Left hindlimb (tissue), 1 donor: ENCODE data around the gene PCDHB10.
"Not testable (repeated sequence)": the region's sequence is repeated elsewhere in the genome, so short reads cannot be mapped to it uniquely, and the experiment has no call there.

Experiments used
- DNase-seq: peaks from one replicate; pipeline ENCODE4 v3.0.0-alpha.2; 2018

Gene PCDHB10

GRCh38 chr5:141192110-141192725 is at the start of gene PCDHB10:
TSS of gene PCDHB10 (plus strand) at chr5:141192353. CDS start at chr5:141192553, 200 bp downstream.
- DNase-seq: no peak

GRCh38 chr5:141149812-141150211 is 42.3 kb upstream of the PCDHB10 start, which contains the start of gene PCDHB6:
TSS of gene PCDHB6 (plus strand) at chr5:141150057. CDS start at chr5:141150258, 201 bp downstream.
- no peak for DNase-seq

DNA sequence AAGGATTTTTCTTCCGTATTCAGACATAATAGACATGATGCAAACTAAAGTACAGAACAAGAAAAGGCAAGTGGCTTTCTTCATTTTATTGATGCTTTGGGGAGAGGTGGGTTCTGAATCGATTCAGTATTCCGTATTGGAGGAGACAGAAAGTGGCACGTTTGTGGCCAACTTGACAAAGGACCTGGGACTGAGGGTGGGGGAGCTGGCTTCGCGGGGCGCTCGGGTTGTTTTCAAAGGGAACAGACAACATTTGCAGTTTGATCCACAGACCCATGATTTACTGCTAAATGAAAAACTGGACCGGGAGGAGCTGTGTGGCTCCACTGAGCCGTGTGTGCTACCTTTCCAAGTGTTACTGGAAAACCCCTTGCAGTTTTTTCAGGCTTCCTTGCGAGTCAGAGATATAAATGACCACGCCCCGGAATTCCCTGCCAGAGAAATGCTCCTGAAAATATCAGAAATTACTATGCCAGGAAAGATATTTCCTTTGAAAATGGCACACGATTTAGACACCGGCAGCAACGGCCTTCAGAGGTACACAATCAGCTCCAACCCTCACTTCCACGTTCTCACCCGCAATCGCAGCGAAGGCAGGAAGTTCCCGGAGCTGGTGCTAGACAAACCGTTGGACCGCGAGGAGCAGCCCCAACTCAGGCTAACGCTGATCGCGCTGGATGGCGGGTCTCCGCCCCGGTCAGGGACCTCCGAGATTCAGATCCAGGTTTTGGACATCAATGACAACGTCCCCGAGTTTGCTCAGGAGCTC is 41.7 kb upstream of the PCDHB10 start:
- no peak for DNase-seq

GRCh38 chr5:141150993-141151325 is 41.2 kb upstream of the PCDHB10 start:
- DNase-seq: no peak

DNA sequence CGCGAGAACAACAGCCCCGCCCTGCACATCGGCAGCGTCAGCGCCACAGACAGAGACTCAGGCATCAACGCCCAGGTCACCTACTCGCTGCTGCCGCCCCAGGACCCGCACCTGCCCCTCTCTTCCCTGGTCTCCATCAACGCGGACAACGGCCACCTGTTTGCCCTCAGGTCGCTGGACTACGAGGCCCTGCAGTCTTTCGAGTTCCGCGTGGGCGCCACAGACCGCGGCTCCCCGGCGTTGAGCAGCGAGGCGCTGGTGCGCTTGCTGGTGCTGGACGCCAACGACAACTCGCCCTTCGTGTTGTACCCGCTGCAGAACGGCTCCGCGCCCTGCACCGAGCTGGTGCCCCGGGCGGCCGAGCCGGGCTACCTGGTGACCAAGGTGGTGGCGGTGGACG is 40.5 kb upstream of the PCDHB10 start:
- DNase-seq: not testable (repeated sequence)

DNA sequence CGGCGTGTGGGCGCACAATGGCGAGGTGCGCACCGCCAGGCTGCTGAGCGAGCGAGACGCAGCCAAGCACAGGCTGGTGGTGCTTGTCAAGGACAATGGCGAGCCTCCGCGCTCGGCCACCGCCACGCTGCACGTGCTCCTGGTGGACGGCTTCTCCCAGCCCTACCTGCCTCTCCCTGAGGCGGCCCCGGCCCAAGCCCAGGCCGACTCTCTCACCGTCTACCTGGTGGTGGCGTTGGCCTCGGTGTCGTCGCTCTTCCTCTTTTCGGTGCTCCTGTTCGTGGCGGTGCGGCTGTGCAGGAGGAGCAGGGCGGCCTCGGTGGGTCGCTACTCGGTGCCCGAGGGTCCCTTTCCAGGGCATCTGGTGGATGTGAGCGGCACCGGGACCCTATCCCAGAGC is 40.1 kb upstream of the PCDHB10 start:
- DNase-seq: not testable (repeated sequence)

- DNase-seq: no peak
These were observed 36.4 kb upstream of the PCDHB10 start for GRCh38 chr5:141155540-141156374.

DNA sequence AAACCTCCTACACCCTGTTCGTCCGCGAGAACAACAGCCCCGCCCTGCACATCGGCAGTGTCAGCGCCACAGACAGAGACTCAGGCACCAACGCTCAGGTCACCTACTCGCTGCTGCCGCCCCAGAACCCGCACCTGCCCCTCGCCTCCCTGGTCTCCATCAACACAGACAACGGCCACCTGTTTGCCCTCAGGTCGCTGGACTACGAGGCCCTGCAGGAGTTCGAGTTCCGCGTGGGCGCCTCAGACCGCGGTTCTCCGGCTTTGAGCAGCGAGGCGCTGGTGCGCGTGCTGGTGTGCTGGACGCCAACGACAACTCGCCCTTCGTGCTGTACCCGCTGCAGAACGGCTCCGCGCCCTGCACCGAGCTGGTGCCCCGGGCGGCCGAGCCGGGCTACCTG is 34.8 kb upstream of the PCDHB10 start:
- DNase-seq: not testable (repeated sequence)

- not testable (repeated sequence) for DNase-seq
These were observed 34.3 kb upstream of the PCDHB10 start for GRCh38 chr5:141157901-141158300.

DNA sequence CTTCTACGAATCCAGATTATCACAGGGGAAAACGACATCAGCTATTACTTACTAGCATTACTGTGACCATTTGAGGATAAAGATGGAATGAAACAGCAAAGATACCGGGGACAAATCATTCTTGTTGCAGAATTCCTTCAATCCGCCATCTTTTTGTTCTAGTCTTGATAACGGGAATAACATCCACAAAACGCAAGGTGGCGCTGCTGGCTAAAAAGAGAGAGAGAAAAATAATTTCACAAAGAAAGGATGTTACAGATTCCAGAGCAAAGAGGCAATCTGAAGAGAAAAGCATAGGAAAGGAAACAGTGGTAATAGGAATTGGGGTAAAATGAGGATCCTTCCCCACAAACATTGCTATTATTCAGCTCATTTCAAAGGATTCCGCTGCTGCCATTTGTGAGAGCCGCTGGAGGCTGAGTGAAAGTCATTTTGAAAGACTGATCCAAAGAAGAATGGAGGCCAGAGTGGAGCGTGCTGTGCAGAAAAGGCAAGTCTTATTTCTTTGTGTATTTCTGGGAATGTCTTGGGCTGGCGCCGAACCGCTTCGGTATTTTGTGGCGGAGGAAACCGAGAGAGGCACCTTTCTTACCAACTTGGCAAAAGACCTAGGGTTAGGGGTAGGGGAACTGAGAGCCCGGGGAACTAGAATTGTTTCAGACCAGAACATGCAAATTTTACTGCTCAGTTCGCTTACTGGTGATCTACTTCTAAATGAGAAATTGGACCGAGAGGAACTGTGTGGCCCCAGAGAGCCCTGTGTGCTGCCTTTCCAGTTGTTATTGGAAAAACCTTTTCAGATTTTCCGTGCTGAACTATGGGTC is 19.6 kb upstream of the PCDHB10 start, which contains the start of gene PCDHB7:
Gene PCDHB7, plus strand, starts transcription at position 264 of the 824 bp plus-strand sequence. Its CDS starts 192 bp downstream, at position 456.
- no peak for DNase-seq

DNA sequence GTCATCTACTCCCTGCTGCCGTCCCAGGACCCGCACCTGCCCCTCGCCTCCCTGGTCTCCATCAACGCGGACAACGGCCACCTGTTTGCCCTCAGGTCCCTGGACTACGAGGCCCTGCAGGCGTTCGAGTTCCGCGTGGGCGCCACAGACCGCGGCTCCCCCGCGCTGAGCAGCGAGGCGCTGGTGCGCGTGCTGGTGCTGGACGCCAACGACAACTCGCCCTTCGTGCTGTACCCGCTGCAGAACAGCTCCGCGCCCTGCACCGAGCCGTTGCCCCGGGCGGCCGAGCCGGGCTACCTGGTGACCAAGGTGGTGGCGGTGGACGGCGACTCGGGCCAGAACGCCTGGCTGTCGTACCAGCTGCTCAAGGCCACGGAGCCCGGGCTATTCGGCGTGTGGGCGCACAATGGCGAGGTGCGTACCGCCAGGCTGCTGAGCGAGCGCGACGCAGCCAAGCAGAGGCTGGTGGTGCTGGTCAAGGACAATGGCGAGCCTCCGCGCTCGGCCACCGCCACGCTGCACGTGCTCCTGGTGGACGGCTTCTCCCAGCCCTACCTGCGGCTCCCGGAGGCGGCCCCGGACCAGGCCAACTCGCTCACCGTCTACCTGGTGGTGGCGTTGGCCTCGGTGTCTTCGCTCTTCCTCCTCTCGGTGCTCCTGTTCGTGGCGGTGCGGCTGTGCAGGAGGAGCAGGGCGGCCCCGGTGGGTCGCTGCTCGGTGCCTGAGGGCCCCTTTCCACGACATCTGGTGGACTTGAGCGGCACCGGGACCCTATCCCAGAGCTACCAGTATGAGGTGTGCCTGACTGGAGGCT is 17.7 kb upstream of the PCDHB10 start:
- not testable (repeated sequence) for DNase-seq

- no peak for DNase-seq
These were observed 16.2 kb upstream of the PCDHB10 start for GRCh38 chr5:141175933-141176332.

DNA sequence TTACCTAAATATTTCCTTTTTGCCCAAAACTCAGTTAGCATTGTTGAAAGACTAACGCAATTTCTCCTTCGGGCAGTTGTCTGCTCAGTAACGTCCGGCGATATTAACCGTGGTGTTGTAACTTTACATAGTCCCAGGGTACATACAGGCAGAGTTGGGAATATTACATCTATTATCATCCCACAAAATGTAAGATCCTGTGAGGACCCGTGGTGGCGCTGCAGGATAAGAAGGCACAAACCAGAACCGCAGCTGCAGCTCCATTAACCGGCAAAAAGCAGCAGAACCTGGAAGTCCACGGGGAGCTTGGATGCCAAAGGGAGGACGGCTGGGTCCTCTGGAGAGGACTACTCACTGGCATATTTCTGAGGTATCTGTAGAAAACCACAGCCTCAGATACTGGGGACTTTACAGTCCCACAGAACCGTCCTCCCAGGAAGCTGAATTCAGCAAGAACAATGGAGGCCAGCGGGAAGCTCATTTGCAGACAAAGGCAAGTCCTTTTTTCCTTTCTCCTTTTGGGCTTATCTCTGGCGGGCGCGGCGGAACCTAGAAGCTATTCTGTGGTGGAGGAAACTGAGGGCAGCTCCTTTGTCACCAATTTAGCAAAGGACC is 14.5 kb upstream of the PCDHB10 start, which contains the start of gene PCDHB8:
Gene PCDHB8, plus strand, starts transcription at position 214 of the 615 bp plus-strand sequence. Its CDS starts 245 bp downstream, at position 459.
- DNase-seq: not testable (repeated sequence)

- DNase-seq: not testable (repeated sequence)
These were observed 12.8 kb upstream of the PCDHB10 start for GRCh38 chr5:141179371-141179770.

- DNase-seq: not testable (repeated sequence)
These were observed 12.3 kb upstream of the PCDHB10 start for GRCh38 chr5:141179876-141180275.

GRCh38 chr5:141180313-141180712 is 11.8 kb upstream of the PCDHB10 start:
- DNase-seq: no peak

DNA sequence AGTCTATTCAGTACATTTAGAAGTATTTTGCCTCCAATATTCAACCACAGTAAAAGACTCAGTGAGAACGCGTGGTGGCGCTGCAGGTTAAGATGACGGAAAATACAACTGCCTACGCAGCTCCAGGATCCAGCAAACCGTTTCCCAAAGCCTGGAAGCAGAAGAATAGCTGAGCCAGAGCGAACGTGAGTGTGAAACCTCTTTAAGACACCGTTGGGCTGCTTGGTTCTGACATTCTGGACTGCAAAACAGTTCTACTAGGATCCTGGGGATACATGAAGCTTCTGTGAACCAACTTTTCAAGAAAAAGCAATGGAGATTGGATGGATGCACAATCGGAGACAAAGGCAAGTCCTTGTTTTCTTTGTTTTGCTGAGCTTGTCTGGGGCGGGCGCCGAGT is 9.9 kb upstream of the PCDHB10 start, which contains the start of gene PCDHB16:
Gene PCDHB16, plus strand, starts transcription at position 140 of the 400 bp plus-strand sequence. Its CDS starts 173 bp downstream, at position 313.
- DNase-seq: no peak

DNA sequence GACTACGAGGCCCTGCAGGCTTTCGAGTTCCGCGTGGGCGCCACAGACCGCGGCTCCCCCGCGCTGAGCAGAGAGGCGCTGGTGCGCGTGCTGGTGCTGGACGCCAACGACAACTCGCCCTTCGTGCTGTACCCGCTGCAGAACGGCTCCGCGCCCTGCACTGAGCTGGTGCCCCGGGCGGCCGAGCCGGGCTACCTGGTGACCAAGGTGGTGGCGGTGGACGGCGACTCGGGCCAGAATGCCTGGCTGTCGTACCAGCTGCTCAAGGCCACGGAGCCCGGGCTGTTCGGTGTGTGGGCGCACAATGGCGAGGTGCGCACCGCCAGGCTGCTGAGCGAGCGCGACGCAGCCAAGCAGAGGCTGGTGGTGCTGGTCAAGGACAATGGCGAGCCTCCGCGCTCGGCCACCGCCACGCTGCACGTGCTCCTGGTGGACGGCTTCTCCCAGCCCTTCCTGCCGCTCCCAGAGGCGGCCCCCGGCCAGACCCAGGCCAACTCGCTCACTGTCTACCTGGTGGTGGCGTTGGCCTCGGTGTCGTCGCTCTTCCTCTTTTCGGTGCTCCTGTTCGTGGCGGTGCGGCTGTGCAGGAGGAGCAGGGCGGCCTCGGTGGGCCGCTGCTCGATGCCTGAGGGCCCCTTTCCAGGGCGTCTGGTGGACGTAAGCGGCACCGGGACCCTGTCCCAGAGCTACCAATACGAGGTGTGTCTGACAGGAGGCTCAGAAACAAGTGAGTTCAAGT is 7.9 kb upstream of the PCDHB10 start:
- not testable (repeated sequence) for DNase-seq

DNA sequence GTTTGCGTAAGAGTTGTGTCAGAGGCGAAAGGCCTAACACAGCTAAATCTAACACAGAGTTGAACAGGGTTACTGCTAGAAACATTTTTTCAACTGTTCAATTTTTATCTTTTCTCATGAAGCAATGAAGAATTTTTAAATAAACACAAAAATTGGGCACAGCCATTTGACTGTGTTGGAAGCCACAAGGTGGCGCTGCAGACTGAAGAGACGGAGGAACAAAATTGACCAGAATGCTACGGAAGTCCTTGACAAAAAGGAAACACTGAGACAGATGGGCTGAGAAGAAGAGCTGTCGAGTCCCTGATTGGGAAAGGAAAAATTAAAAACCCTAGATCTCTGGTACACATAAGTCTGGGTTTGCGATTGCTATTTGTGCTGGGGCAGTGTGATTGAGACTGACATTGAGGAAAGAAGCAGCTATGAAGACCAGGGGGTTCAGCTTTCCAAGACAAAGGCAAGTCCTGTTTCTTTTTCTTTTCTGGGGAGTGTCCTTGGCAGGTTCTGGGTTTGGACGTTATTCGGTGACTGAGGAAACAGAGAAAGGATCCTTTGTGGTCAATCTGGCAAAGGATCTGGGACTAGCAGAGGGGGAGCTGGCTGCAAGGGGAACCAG is 5.1 kb upstream of the PCDHB10 start, which contains the start of gene PCDHB9:
Gene PCDHB9, plus strand, starts transcription at position 265 of the 616 bp plus-strand sequence. Its CDS starts 158 bp downstream, at position 423.
- DNase-seq: no peak
